ENCODE results near the gene LRRTM4. TPM values are rescaled to one million over a fixed set of nuclear protein-coding genes. Genes with fewer than 3 reads are reported as not detected.

Gene LRRTM4
- total RNA-seq, 1 experiment from 2014 or later, result not detected

DNA sequence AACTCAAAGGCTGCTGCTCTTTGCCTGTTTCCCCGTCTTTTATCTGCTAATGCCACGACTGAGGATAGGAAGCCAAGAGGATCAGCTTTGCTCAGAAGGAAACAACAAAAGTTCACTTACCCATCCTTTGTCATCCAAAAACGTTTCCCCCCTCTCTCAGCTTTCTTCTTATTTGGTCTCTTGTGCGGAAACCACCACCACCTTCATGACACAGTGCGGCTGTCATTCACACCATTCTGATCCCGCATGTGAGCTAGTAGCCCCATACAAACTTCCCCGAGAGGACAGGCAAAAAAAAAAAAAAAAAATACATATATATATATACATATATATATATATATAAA is 656 bp downstream of the LRRTM4 start:
- Mint-ChIP-seq H3K9me3 (ENCODE audit: unreplicated experiment) (no peaks in the 10 kb centered on the region), H3K36me3 (ENCODE audit: insufficient read depth, unreplicated experiment) (peaks cover 4% of the 10 kb centered on the region), H3K4me3 (ENCODE audit: unreplicated experiment) (no peak overlapping the region), H3K4me1 (ENCODE audit: insufficient read depth, unreplicated experiment) (no peaks in the 10 kb centered on the region), H3K27ac (ENCODE audit: low read depth, unreplicated experiment) (no peak overlapping the region), H3K27me3 (ENCODE audit: insufficient read depth, unreplicated experiment) (peaks cover 45% of the 10 kb centered on the region)
- DNase-seq (ENCODE audit: unreplicated experiment), result no peak
- ChIA-PET CTCF (interaction anchor here (0.5 kb wide), 1 partner anchor 822 kb away, joined by 3 read pairs; no protein-coding TSS in a partner anchor), POLR2A (no interaction called here)
- no peak for TF ChIP-seq CTCF (IDR thresholded peaks at IDR 0.05; ENCODE audit: unreplicated experiment)
- intact Hi-C loops (cut with micrococcal nuclease), result loop anchor here (5.0 kb wide), 1 partner anchor 569 kb away; no protein-coding TSS in a partner anchor
- no TSS peak for BruUV-seq (replicated peaks)

- no peak for TF ChIP-seq CTCF (IDR thresholded peaks at IDR 0.05; ENCODE audit: unreplicated experiment)
- intact Hi-C loops (cut with micrococcal nuclease), result loop anchor here (5.0 kb wide), 1 partner anchor 569 kb away; no protein-coding TSS in a partner anchor
- H3K27ac Mint-ChIP-seq (ENCODE audit: low read depth, unreplicated experiment), result no peak overlapping the region
- H3K4me1 Mint-ChIP-seq (ENCODE audit: insufficient read depth, unreplicated experiment), result no peaks in the 10 kb centered on the region
- peaks cover 45% of the 10 kb centered on the region for H3K27me3 Mint-ChIP-seq (ENCODE audit: insufficient read depth, unreplicated experiment)
- no peaks in the 10 kb centered on the region for H3K9me3 Mint-ChIP-seq (ENCODE audit: unreplicated experiment)
- no peak overlapping the region for H3K4me3 Mint-ChIP-seq (ENCODE audit: unreplicated experiment)
- CTCF ChIA-PET, result interaction anchor here (0.6 kb wide), 1 partner anchor 48 kb away, joined by 3 read pairs; no protein-coding TSS in a partner anchor
- BruUV-seq (replicated peaks), result no TSS peak
- no peak for DNase-seq (ENCODE audit: unreplicated experiment)
- peaks cover 4% of the 10 kb centered on the region for H3K36me3 Mint-ChIP-seq (ENCODE audit: insufficient read depth, unreplicated experiment)
- POLR2A ChIA-PET, result no interaction called here
Observed at GRCh38 chr2:77520641-77521547, 1.3 kb downstream of the LRRTM4 start.

- DNase-seq (ENCODE audit: unreplicated experiment), result no peak
- Mint-ChIP-seq H3K9me3 (ENCODE audit: unreplicated experiment) (no peaks in the 10 kb centered on the region), H3K4me1 (ENCODE audit: insufficient read depth, unreplicated experiment) (no peaks in the 10 kb centered on the region), H3K4me3 (ENCODE audit: unreplicated experiment) (no peak overlapping the region), H3K36me3 (ENCODE audit: insufficient read depth, unreplicated experiment) (peaks cover 4% of the 10 kb centered on the region), H3K27ac (ENCODE audit: low read depth, unreplicated experiment) (no peak overlapping the region), H3K27me3 (ENCODE audit: insufficient read depth, unreplicated experiment) (peaks cover 45% of the 10 kb centered on the region)
- TF ChIP-seq CTCF (IDR thresholded peaks at IDR 0.05; ENCODE audit: unreplicated experiment), result no peak
- ChIA-PET CTCF (interaction anchor here (0.6 kb wide), 1 partner anchor 49 kb away, joined by 3 read pairs; no protein-coding TSS in a partner anchor), POLR2A (no interaction called here)
- intact Hi-C loops (cut with micrococcal nuclease), result loop anchor here (5.0 kb wide), 1 partner anchor 568 kb away; no protein-coding TSS in a partner anchor
- no TSS peak for BruUV-seq (replicated peaks)
Observed at GRCh38 chr2:77519888-77520506, 2.2 kb downstream of the LRRTM4 start.

GRCh38 chr2:77519164-77519887 is 2.9 kb downstream of the LRRTM4 start:
- no peaks in the 10 kb centered on the region for H3K4me1 Mint-ChIP-seq (ENCODE audit: insufficient read depth, unreplicated experiment)

More at GRCh38 chr2:77519164-77519887, 2.9 kb downstream of the LRRTM4 start:
- intact Hi-C loops (cut with micrococcal nuclease), result no loop called here
- CTCF ChIA-PET, result no interaction called here
- H3K36me3 Mint-ChIP-seq (ENCODE audit: insufficient read depth, unreplicated experiment), result peaks cover 4% of the 10 kb centered on the region
- H3K27me3 Mint-ChIP-seq (ENCODE audit: insufficient read depth, unreplicated experiment), result peaks cover 45% of the 10 kb centered on the region
- no peaks in the 10 kb centered on the region for H3K9me3 Mint-ChIP-seq (ENCODE audit: unreplicated experiment)
- no peak for DNase-seq (ENCODE audit: unreplicated experiment)
- no peak overlapping the region for H3K27ac Mint-ChIP-seq (ENCODE audit: low read depth, unreplicated experiment)
- no peak for TF ChIP-seq CTCF (IDR thresholded peaks at IDR 0.05; ENCODE audit: unreplicated experiment)
- BruUV-seq (replicated peaks), result no TSS peak
- no peak overlapping the region for H3K4me3 Mint-ChIP-seq (ENCODE audit: unreplicated experiment)
- POLR2A ChIA-PET, result no interaction called here
